Thoracic aorta (tissue), 2 donors: ENCODE data around the gene CASP6. TPM values are rescaled to one million over a fixed set of nuclear protein-coding genes. Genes with fewer than 3 reads are reported as not detected.

Experiments
- ATAC-seq: fragments of 150-250 bp; one replicate; pipeline ENCODE4 v1.8.0; 2017; ENCODE audit warnings: low read depth; ENCODE audit not compliant: insufficient number of reproducible peaks, low FRiP score
- DNase-seq: peaks from one replicate; pipeline ENCODE4 v3.0.0-alpha.2; 2020; ENCODE audit warnings: low spot score
- H3K27ac ChIP-seq, 2 donors: fragments of 200-600 bp; sonication (generic); 1 replicate in 1 of 2; 2 replicates in 1 of 2; pipeline ENCODE4 v1.5.1; 2016; ENCODE audit warnings: mild to moderate bottlenecking in 2 of 2, moderate library complexity in 2 of 2
- H3K27me3 ChIP-seq: fragments of 200-600 bp; sonication (generic); replicated peaks from 2 replicates; pipeline ENCODE4 v1.6.0; 2016; ENCODE audit warnings: mild to moderate bottlenecking; ENCODE audit not compliant: insufficient read depth
- H3K36me3 ChIP-seq: fragments of 200-600 bp; sonication (generic); one replicate; pipeline ENCODE4 v1.5.1; 2016
- H3K4me1 ChIP-seq, 2 donors: fragments of 200-600 bp; sonication (generic); 1 replicate in 1 of 2; 2 replicates in 1 of 2; pipeline versions ENCODE4 v1.5.1 to v1.6.0; 2016; ENCODE audit warnings: low read depth in 2 of 2, mild to moderate bottlenecking in 1 of 2; ENCODE audit not compliant: control insufficient read depth in 1 of 2
- H3K4me3 ChIP-seq: fragments of 200-600 bp; sonication (generic); 2 replicates; pipeline ENCODE4 v1.5.1; 2016; ENCODE audit warnings: mild to moderate bottlenecking
- H3K9me3 ChIP-seq: fragments of 200-600 bp; sonication (generic); 2 replicates; pipeline ENCODE4 v1.5.1; 2016
- total RNA-seq, 2 donors: library from RNA; depleted of rRNA; stranded (reverse); fragments of >200 nt; gene quantifications; one replicate each; pipeline versions ENCODE4 v1.1.0 to v1.2.3, GENCODE V29; 2016
- TF ChIP-seq, protein P1 (sequence below): fragments of 200-600 bp; sonication (generic); IDR thresholded peaks from one replicate; pipeline ENCODE4 v1.5.1; 2019; ENCODE audit warnings: antibody characterized with exemption

The CASP6 gene
- total RNA-seq, 2 donors from 2014 or later, result 9.0 to 17.3 TPM

DNA sequence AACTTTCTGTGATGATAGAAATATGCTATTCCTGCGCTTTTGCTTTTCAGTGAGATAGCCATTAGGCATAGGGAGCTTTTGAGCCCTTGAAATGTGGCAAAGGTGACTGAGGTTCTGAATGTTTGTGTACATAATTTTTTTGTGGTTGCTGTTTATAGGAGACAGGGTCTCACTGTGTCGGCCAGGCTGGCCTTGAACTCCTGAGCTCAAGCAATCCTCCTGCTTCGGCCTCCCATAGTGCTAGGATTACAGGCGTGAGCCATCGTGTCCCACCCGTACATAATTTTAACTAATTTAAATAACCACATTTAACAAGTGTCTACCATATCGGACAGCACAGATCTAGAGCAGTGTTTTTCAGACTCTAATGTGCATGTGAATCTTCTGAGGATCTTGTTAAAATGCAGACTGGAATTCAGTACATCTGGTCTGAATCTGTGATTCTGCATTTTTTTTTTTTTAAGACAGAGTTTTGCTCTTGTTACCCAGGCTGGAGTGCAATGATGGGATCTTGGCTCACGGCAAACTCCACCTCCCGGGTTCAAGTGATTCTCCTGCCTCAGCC, 45.3 kb downstream of the CASP6 start:
- Histone ChIP-seq H3K4me1 (no peaks in the 10 kb centered on the region), H3K4me3 (no peak overlapping the region), H3K27me3 (no peaks in the 10 kb centered on the region), H3K9me3 (no peaks in the 10 kb centered on the region), H3K36me3 (no peaks in the 10 kb centered on the region), H3K27ac (no peak overlapping the region)
- TF ChIP-seq, protein P1, sequence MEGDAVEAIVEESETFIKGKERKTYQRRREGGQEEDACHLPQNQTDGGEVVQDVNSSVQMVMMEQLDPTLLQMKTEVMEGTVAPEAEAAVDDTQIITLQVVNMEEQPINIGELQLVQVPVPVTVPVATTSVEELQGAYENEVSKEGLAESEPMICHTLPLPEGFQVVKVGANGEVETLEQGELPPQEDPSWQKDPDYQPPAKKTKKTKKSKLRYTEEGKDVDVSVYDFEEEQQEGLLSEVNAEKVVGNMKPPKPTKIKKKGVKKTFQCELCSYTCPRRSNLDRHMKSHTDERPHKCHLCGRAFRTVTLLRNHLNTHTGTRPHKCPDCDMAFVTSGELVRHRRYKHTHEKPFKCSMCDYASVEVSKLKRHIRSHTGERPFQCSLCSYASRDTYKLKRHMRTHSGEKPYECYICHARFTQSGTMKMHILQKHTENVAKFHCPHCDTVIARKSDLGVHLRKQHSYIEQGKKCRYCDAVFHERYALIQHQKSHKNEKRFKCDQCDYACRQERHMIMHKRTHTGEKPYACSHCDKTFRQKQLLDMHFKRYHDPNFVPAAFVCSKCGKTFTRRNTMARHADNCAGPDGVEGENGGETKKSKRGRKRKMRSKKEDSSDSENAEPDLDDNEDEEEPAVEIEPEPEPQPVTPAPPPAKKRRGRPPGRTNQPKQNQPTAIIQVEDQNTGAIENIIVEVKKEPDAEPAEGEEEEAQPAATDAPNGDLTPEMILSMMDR, result no peak
- DNase-seq, result no peak
- no peak for ATAC-seq

GRCh38 chr4:109655396-109655795, 47.8 kb downstream of the CASP6 start:
- Histone ChIP-seq H3K4me3 (no peak overlapping the region), H3K4me1 (no peaks in the 10 kb centered on the region), H3K27me3 (no peaks in the 10 kb centered on the region), H3K27ac (no peak overlapping the region), H3K36me3 (no peaks in the 10 kb centered on the region), H3K9me3 (peaks cover 7% of the 10 kb centered on the region)
- TF ChIP-seq, protein P1, result no peak
- DNase-seq (no peak), ATAC-seq (no peak)

DNA sequence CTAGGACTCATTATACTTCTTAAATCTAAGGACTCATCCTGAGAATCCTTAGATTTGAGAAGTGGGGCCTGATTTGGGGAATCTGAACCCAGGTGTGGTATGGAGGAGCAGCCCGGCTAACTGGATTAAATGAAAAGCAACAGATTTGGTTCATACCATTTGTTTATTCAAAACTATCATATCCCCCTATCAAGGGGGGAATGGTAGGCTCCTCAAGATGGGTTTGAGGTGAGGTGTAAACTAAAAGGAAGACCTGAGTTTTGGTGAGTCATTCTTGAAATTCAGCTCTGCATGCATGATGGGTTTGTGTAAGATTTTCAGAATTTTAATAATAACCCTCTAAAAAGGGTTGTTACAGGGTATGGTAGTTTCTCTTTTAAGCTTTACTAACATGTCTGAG, 53.4 kb downstream of the CASP6 start:
- DNase-seq, result no peak
- Histone ChIP-seq H3K27ac (no peak overlapping the region), H3K4me1 (no peaks in the 10 kb centered on the region), H3K27me3 (no peaks in the 10 kb centered on the region), H3K36me3 (no peaks in the 10 kb centered on the region), H3K4me3 (no peak overlapping the region), H3K9me3 (peaks cover 7% of the 10 kb centered on the region)
- TF ChIP-seq, protein P1, result no peak
- no peak for ATAC-seq

DNA sequence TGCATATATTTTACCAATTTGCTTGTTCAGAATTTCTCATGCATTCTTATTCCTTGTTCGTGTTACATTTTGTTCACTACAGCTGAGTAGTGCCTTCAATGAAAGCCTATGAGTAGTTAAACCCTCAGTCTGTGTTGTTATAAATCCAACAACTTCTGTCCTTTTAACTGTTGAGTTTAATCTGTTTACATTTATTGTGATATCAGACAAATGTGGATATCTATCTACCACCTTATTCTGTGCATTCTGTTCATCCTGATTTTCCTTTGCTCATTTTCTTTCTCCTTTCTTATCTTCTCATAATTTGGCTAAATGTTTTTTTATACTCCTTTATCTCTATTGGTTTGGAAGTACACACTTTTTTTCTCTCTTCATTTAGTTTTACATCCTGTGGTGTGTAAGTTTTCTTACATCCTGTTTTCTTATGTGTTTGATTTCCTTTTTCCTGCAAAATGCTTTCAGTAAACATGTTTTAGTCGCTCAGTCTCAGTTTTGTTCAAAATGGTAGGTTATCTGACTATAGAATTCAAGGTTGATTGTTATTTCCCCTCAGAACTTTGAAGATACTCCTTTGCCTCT, 54.2 kb downstream of the CASP6 start:
- TF ChIP-seq, protein P1, result no peak
- Histone ChIP-seq H3K9me3 (peaks cover 7% of the 10 kb centered on the region), H3K4me1 (no peaks in the 10 kb centered on the region), H3K27ac (no peak overlapping the region), H3K27me3 (no peaks in the 10 kb centered on the region), H3K36me3 (no peaks in the 10 kb centered on the region), H3K4me3 (no peak overlapping the region)
- DNase-seq (no peak), ATAC-seq (no peak)

DNA sequence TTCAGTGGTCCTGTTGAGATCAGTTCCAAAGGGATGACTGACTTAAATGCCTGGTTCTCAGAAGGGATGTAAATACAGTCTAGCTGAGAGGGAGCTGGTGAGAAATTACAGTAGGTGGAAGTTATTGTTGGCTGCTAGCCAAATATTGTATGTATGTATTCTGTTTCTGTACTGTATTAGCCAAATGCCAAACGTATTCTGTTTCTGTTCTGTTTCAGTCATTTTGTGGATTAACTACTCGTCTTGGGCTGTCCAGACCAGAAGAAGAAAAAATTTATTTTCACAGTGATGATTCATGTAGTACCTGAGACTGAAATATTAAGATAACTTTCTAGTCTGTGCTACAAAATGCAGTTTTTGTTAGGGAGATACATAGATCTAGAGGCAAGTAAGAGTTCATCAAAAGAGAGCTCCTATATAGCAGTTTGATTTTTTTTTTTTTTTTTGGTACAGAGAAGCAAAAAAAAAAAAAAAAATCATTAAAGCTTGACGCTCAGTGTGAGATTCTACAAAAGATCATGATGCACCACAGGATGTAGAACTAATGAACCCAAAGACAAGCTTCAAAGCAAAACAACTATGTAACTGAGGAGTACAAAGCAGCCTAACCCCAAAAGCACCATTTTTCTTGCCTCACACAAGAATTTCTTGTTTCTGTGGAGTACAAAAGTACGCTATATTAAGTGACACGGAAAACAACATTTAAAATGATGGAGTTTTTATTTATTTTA, 54.8 kb downstream of the CASP6 start:
- TF ChIP-seq, protein P1, result no peak
- Histone ChIP-seq H3K27me3 (no peaks in the 10 kb centered on the region), H3K9me3 (peaks cover 7% of the 10 kb centered on the region), H3K4me1 (no peaks in the 10 kb centered on the region), H3K27ac (no peak overlapping the region), H3K36me3 (no peaks in the 10 kb centered on the region), H3K4me3 (no peak overlapping the region)
- DNase-seq (no peak), ATAC-seq (no peak)
